Dermis microvascular lymphatic vessel endothelial cell (primary cell): ENCODE results near the gene GRK5. TPM values are rescaled to one million over a fixed set of nuclear protein-coding genes. Genes with fewer than 3 reads are reported as not detected.
A peak's percentile ranks its signal among the peaks of the same experiment; 100 is the strongest.

Source experiments
- DNase-seq, 2 donors: peaks; one replicate each; pipeline versions ENCODE4 v3.0.0 to v3.0.0-alpha.2; 2010; ENCODE audit warnings: low read depth in 2 of 2
- total RNA-seq: library from RNA; depleted of rRNA; stranded (reverse); fragments of >200 nt; gene quantifications from 2 replicates; pipeline ENCODE4 v1.2.1, GENCODE V29; 2014

The GRK5 gene
- total RNA-seq, 1 donor from 2014 or later, result 28.0 TPM

- peak; percentile 44 to 58 for DNase-seq
These were observed 150.2 kb downstream of the GRK5 start for GRCh38 chr10:119357412-119358151.

- no peak for DNase-seq
These were observed 150.8 kb downstream of the GRK5 start for GRCh38 chr10:119358152-119358512.

GRCh38 chr10:119358567-119358966, 151.2 kb downstream of the GRK5 start:
- DNase-seq, result no peak

GRCh38 chr10:119359025-119359424, 151.7 kb downstream of the GRK5 start:
- no peak for DNase-seq

GRCh38 chr10:119360181-119360921, 153.0 kb downstream of the GRK5 start:
- DNase-seq, result peak in 1 of 2 donors; percentile 21

- no peak for DNase-seq
These were observed 153.7 kb downstream of the GRK5 start for GRCh38 chr10:119361037-119361436.

GRCh38 chr10:119362122-119362521, 154.8 kb downstream of the GRK5 start:
- DNase-seq, result no peak

- DNase-seq, result no peak
These were observed 157.6 kb downstream of the GRK5 start for GRCh38 chr10:119364645-119365600.

- DNase-seq, result no peak
These were observed 158.6 kb downstream of the GRK5 start for GRCh38 chr10:119365773-119366599.

- DNase-seq, result peak in 1 of 2 donors; percentile 31
These were observed 160.6 kb downstream of the GRK5 start for GRCh38 chr10:119367841-119368549.

- DNase-seq, result no peak
These were observed 161.2 kb downstream of the GRK5 start for GRCh38 chr10:119368581-119368980.

- DNase-seq, result peak in 1 of 2 donors; percentile 38
These were observed 161.9 kb downstream of the GRK5 start for GRCh38 chr10:119368991-119369869.

GRCh38 chr10:119370111-119370741, 162.9 kb downstream of the GRK5 start:
- peak; percentile 40 to 87 for DNase-seq

GRCh38 chr10:119370972-119371703, 163.8 kb downstream of the GRK5 start:
- DNase-seq, result peak; percentile 88 to 90

- DNase-seq, result no peak
These were observed 164.6 kb downstream of the GRK5 start for GRCh38 chr10:119371704-119372663.

GRCh38 chr10:119373294-119374102, 166.1 kb downstream of the GRK5 start:
- DNase-seq, result no peak
